ENCODE results near the gene POLD1. TPM values are rescaled to one million over a fixed set of nuclear protein-coding genes. Genes with fewer than 3 reads are reported as not detected.

Gene POLD1
- total RNA-seq, 4 donors from 2014 or later, result 14.0 to 18.8 (median 17.6) TPM

DNA sequence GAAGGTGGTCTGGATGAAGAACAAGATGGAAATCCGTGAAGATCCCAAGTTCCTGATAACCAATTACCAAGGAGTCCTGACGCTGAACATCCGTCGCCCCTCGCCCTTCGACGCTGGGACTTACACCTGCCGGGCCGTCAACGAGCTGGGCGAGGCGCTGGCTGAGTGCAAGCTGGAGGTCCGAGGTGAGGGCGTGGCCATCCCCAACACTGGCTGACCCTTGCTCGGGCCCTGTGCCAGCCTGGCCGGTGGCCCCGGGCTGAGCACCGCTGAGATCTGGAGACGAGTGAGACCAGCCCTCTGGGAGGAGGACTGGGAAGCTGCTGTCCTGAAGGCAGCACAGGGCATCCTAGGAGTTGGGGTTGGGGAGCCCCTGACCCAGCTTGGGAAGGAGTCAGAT is 80.2 kb downstream of the POLD1 start:
- H3K36me3 ChIP-seq, result no peaks in the 10 kb centered on the region
- intact Hi-C loops (cut with DNase I), result loop anchor here (5.0 kb wide), 1 partner anchor 97 kb away; the partner anchor contains the start of gene NAPSA
- no peak overlapping the region for H3K27ac ChIP-seq
- 83 to 100% methylated on average over 1 to 8 of the region's 19 CpGs for WGBS, 2 donors
- peaks cover 0 to 56% (median 0%) of the 10 kb centered on the region in 4 donors for H3K27me3 ChIP-seq
- peaks cover 0 to 7% (median 0%) of the 10 kb centered on the region in 3 donors for H3K4me1 ChIP-seq
- H3K4me3 ChIP-seq, result no peak overlapping the region
- DNase-seq, result no peak
- no peak for TF ChIP-seq POLR2A (IDR thresholded peaks at IDR 0.05)
- TF ChIP-seq, protein P1, sequence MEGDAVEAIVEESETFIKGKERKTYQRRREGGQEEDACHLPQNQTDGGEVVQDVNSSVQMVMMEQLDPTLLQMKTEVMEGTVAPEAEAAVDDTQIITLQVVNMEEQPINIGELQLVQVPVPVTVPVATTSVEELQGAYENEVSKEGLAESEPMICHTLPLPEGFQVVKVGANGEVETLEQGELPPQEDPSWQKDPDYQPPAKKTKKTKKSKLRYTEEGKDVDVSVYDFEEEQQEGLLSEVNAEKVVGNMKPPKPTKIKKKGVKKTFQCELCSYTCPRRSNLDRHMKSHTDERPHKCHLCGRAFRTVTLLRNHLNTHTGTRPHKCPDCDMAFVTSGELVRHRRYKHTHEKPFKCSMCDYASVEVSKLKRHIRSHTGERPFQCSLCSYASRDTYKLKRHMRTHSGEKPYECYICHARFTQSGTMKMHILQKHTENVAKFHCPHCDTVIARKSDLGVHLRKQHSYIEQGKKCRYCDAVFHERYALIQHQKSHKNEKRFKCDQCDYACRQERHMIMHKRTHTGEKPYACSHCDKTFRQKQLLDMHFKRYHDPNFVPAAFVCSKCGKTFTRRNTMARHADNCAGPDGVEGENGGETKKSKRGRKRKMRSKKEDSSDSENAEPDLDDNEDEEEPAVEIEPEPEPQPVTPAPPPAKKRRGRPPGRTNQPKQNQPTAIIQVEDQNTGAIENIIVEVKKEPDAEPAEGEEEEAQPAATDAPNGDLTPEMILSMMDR (IDR thresholded peaks at IDR 0.05), result no peak
- no peaks in the 10 kb centered on the region for H3K9me3 ChIP-seq

DNA sequence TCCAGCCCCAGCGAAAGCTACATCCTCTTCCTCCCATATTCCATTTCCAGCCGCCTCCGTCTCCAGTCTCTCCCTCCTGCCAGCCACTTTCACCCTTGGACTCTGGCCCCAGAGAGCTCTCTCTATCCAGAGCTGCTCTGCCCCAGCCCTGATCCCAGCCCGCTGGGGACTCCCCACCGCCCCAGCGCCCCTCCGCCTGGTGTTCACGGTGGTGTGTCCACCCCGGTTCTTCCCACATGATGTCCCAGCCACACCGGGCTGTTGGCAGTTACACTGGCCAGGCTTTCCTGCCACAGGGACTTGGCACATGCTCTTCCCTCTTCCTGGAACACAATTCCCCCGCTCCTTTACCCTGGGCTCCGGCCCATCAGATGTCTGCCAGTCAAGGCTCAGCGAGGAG is 80.9 kb downstream of the POLD1 start:
- peaks cover 0 to 49% (median 0%) of the 10 kb centered on the region in 4 donors for H3K27me3 ChIP-seq
- H3K4me3 ChIP-seq, result no peak overlapping the region
- peaks cover 0 to 7% (median 0%) of the 10 kb centered on the region in 3 donors for H3K4me1 ChIP-seq
- no peak for DNase-seq
- TF ChIP-seq, protein P1 (IDR thresholded peaks at IDR 0.05), result no peak
- TF ChIP-seq POLR2A (IDR thresholded peaks at IDR 0.05), result no peak
- no peaks in the 10 kb centered on the region for H3K9me3 ChIP-seq
- 84 to 87% methylated on average over 11 to 13 of the region's 13 CpGs for WGBS, 2 donors
- intact Hi-C loops (cut with DNase I), result loop anchor here (5.0 kb wide), 1 partner anchor 98 kb away; the partner anchor contains the start of gene NAPSA
- H3K36me3 ChIP-seq, result no peaks in the 10 kb centered on the region
- no peak overlapping the region for H3K27ac ChIP-seq

DNA sequence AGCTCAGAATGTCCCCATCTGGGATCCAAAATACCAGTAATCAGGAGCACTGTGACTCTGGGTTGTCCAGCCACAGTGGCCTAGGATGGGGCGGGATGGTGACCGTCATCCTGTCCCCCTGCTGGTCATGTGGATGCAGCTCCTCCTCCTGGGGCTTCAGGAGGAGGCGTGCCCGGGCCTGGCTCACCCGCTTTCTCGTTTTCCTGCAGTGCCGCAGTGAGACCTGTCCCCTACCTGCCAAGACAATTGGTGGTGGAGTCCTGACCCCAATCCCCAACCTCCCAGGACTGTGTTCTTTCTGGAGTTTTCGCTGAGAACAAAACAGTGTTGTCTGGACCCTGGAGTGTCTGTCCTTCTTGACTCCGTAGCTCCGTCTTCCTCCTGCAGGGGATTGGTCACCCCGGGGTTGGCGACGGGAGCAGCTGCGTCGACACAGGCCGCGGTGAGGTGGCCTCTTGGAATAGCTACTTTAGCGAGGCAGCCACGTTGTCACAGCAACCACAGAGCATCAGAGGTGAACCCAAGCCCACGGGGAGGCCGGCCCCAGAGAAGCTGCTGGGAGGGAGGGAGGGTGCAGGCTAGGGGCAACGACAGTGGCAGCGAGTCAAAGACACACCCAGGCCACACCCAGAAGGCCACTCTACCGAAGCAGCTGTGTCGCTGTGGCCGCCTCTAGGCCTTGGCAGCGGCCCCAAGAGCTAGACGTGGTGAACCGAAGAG is 82.0 kb downstream of the POLD1 start:
- no peak for DNase-seq
- H3K9me3 ChIP-seq, result no peaks in the 10 kb centered on the region
- H3K4me1 ChIP-seq, result peaks cover 0 to 7% (median 0%) of the 10 kb centered on the region in 3 donors
- H3K36me3 ChIP-seq, result no peaks in the 10 kb centered on the region
- H3K4me3 ChIP-seq, result no peak overlapping the region
- WGBS, 2 donors, result 32 to 67% methylated on average over 6 to 8 of the region's 29 CpGs
- no peak for TF ChIP-seq POLR2A (IDR thresholded peaks at IDR 0.05)
- TF ChIP-seq, protein P1 (IDR thresholded peaks at IDR 0.05), result no peak
- intact Hi-C loops (cut with DNase I), result no loop called here
- H3K27ac ChIP-seq, result no peak overlapping the region
- H3K27me3 ChIP-seq, result peaks cover 0 to 38% (median 0%) of the 10 kb centered on the region in 4 donors

DNA sequence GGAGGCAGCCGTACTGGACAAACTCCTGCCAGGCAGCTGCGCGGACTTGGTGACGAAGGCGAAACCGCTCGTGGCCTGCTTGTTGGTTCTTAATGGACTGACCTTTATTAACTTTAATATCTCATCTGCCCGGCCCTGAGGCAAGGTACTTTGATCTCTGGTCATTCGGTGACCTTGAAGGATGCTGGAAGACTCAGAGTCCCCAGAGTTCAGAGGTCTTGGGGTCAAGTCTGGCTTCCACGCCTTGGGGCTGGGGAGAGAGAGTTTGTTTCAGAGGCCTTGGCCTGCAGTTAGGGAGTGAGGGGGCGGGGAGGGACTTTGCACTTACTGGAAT is 82.5 kb downstream of the POLD1 start:
- WGBS, 2 donors, result 60 to 98% methylated on average over 1 to 6 of the region's 11 CpGs
- peaks cover 0 to 34% (median 0%) of the 10 kb centered on the region in 4 donors for H3K27me3 ChIP-seq
- no peak overlapping the region for H3K27ac ChIP-seq
- H3K9me3 ChIP-seq, result no peaks in the 10 kb centered on the region
- DNase-seq, result no peak
- TF ChIP-seq, protein P1 (IDR thresholded peaks at IDR 0.05), result no peak
- no peak for TF ChIP-seq POLR2A (IDR thresholded peaks at IDR 0.05)
- H3K4me3 ChIP-seq, result no peak overlapping the region
- H3K36me3 ChIP-seq, result no peaks in the 10 kb centered on the region
- H3K4me1 ChIP-seq, result peaks cover 0 to 7% (median 0%) of the 10 kb centered on the region in 3 donors
- intact Hi-C loops (cut with DNase I), result no loop called here

DNA sequence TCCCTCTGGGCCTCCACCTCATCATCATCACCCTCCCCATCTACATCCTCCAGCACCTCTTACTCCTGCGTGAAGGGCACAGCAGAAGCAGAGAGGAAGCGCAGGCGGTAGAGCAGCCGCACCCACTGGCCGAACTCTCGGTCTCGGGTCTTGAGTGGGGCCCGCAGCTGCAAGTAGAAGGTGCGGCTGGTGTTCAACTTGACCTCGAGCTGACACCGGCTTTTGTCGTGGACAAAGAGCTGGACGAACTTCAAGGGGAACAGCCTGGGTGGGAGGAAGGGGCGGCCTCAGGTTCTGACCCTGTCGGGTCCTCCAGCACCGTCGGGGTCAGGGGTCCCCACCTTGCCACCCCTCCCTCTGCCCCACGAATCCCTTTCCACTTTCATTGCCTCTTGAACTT is 83.4 kb downstream of the POLD1 start:
- peaks cover 0 to 7% (median 0%) of the 10 kb centered on the region in 3 donors for H3K4me1 ChIP-seq
- DNase-seq, result no peak
- 67 to 70% methylated on average over 9 of the region's 18 CpGs for WGBS, 2 donors

More for the DNA sequence above, 83.4 kb downstream of the POLD1 start:
- Histone ChIP-seq H3K27me3 (peaks cover 0 to 25% (median 0%) of the 10 kb centered on the region in 4 donors), H3K27ac (no peak overlapping the region), H3K9me3 (no peaks in the 10 kb centered on the region), H3K4me3 (no peak overlapping the region), H3K36me3 (no peaks in the 10 kb centered on the region)
- TF ChIP-seq POLR2A (IDR thresholded peaks at IDR 0.05), result no peak
- TF ChIP-seq, protein P1 (IDR thresholded peaks at IDR 0.05), result no peak
- intact Hi-C loops (cut with DNase I), result no loop called here

Data from esophagus squamous epithelium (tissue), 5 donors.